ENCODE measurements around the gene SCN5A. TPM values are rescaled to one million over a fixed set of nuclear protein-coding genes. Genes with fewer than 3 reads are reported as not detected.

The SCN5A gene
- polyA plus RNA-seq, 1 donor (not counting 4 experiments of a cell fraction or from before 2014, with no cell fraction given), result 0.26 TPM

- FAIRE-seq (no peak), DNase-seq (ENCODE audit: low read depth, low spot score) (no peak)
- Histone ChIP-seq H3K4me3 (ENCODE audit: control insufficient read depth in 2 of 3, extremely low read depth in 1 of 3, insufficient read depth in 2 of 3, low read depth in 1 of 3, low read length in 3 of 3) (no peak overlapping the region), H3K27ac (ENCODE audit: control insufficient read depth, insufficient read depth, low read length) (no peak overlapping the region), H4K20me1 (ENCODE audit: control insufficient read depth, extremely low read depth, insufficient read depth, low read length) (no peaks in the 10 kb centered on the region), H3K9me1 (ENCODE audit: control insufficient read depth, extremely low read depth, insufficient read depth, low read length) (no peaks in the 10 kb centered on the region), H2AFZ (ENCODE audit: control insufficient read depth, low read length) (no peak overlapping the region), H3K9me3 (ENCODE audit: control insufficient read depth, low read depth, low read length) (no peaks in the 10 kb centered on the region), H3K9ac (ENCODE audit: control insufficient read depth, extremely low read depth, insufficient read depth, low read length) (no peak overlapping the region), H3K36me3 (ENCODE audit: control insufficient read depth in 2 of 2, extremely low read depth in 1 of 2, insufficient read depth in 2 of 2, low read length in 2 of 2) (no peaks in the 10 kb centered on the region), H3K79me2 (ENCODE audit: control insufficient read depth, insufficient read depth, low read length) (no peaks in the 10 kb centered on the region), H3K4me1 (ENCODE audit: control insufficient read depth, extremely low read depth, insufficient read depth, low read length) (no peaks in the 10 kb centered on the region), H3K4me2 (ENCODE audit: control insufficient read depth, extremely low read depth, insufficient read depth, low read depth, low read length) (no peak overlapping the region), H3K27me3 (ENCODE audit: control insufficient read depth, extremely low read depth, insufficient read depth, low read length) (peaks cover 11% of the 10 kb centered on the region)
- TF ChIP-seq EZH2 (IDR thresholded peaks at IDR 0.05; ENCODE audit: low read length) (no peak), CTCF (optimal IDR thresholded peaks at IDR 0.05 in 1 of 3, IDR thresholded peaks at IDR 0.05 in 1 of 3, conservative IDR thresholded peaks at IDR 0.05 in 1 of 3; ENCODE audit: extremely low read depth in 1 of 3, insufficient read depth in 2 of 3, low read length in 3 of 3) (no peak)
- dilution Hi-C loops (cut with MboI; ENCODE audit: extremely low pct_ligation_motif_present, low sequenced_read_pairs), result no loop called here
Observed at GRCh38 chr3:38632989-38633388, 16.5 kb downstream of the SCN5A start.

GRCh38 chr3:38630606-38631005 is 18.9 kb downstream of the SCN5A start:
- Histone ChIP-seq H4K20me1 (ENCODE audit: control insufficient read depth, extremely low read depth, insufficient read depth, low read length) (no peaks in the 10 kb centered on the region), H3K36me3 (ENCODE audit: control insufficient read depth in 2 of 2, extremely low read depth in 1 of 2, insufficient read depth in 2 of 2, low read length in 2 of 2) (no peaks in the 10 kb centered on the region), H3K9me3 (ENCODE audit: control insufficient read depth, low read depth, low read length) (no peaks in the 10 kb centered on the region), H3K9me1 (ENCODE audit: control insufficient read depth, extremely low read depth, insufficient read depth, low read length) (no peaks in the 10 kb centered on the region), H3K79me2 (ENCODE audit: control insufficient read depth, insufficient read depth, low read length) (no peaks in the 10 kb centered on the region), H3K27me3 (ENCODE audit: control insufficient read depth, extremely low read depth, insufficient read depth, low read length) (peaks cover 10% of the 10 kb centered on the region), H3K4me3 (ENCODE audit: control insufficient read depth in 2 of 3, extremely low read depth in 1 of 3, insufficient read depth in 2 of 3, low read depth in 1 of 3, low read length in 3 of 3) (no peak overlapping the region), H3K9ac (ENCODE audit: control insufficient read depth, extremely low read depth, insufficient read depth, low read length) (no peak overlapping the region), H2AFZ (ENCODE audit: control insufficient read depth, low read length) (no peak overlapping the region), H3K27ac (ENCODE audit: control insufficient read depth, insufficient read depth, low read length) (no peak overlapping the region), H3K4me1 (ENCODE audit: control insufficient read depth, extremely low read depth, insufficient read depth, low read length) (no peaks in the 10 kb centered on the region), H3K4me2 (ENCODE audit: control insufficient read depth, extremely low read depth, insufficient read depth, low read depth, low read length) (no peak overlapping the region)
- no peak for TF ChIP-seq EZH2 (IDR thresholded peaks at IDR 0.05; ENCODE audit: low read length)
- TF ChIP-seq CTCF (optimal IDR thresholded peaks at IDR 0.05 in 1 of 3, IDR thresholded peaks at IDR 0.05 in 1 of 3, conservative IDR thresholded peaks at IDR 0.05 in 1 of 3; ENCODE audit: extremely low read depth in 1 of 3, insufficient read depth in 2 of 3, low read length in 3 of 3), result no peak
- DNase-seq (ENCODE audit: low read depth, low spot score) (no peak), FAIRE-seq (no peak)
- dilution Hi-C loops (cut with MboI; ENCODE audit: extremely low pct_ligation_motif_present, low sequenced_read_pairs), result no loop called here
